Osteoblast (primary cell): ENCODE data around the gene RIMBP2. TPM values are rescaled to one million over a fixed set of nuclear protein-coding genes. Genes with fewer than 3 reads are reported as not detected.

Experiments
- DNase-seq: peaks from one replicate; pipeline ENCODE4 v3.0.0; 2011; ENCODE audit warnings: low spot score, mixed read lengths; ENCODE audit not compliant: insufficient read length; ENCODE audit errors: missing footprints
- H2AFZ ChIP-seq: 2 replicates; pipeline ENCODE4 v1.6.0; 2011; ENCODE audit warnings: mild to moderate bottlenecking, low read length
- H3K27ac ChIP-seq: 2 replicates; pipeline ENCODE4 v1.5.1; 2011; ENCODE audit warnings: mild to moderate bottlenecking, low read depth, low read length, moderate library complexity
- H3K27me3 ChIP-seq: 2 replicates; pipeline ENCODE4 v1.6.0; 2012; ENCODE audit warnings: mild to moderate bottlenecking, control low read depth, inconsistent platforms, low read length, moderate library complexity; ENCODE audit not compliant: insufficient read depth
- H3K36me3 ChIP-seq: 2 replicates; pipeline ENCODE4 v1.5.1; 2011; ENCODE audit warnings: mild to moderate bottlenecking, low read length, control low read depth, moderate library complexity; ENCODE audit not compliant: insufficient read depth
- H3K4me1 ChIP-seq: 2 replicates; pipeline ENCODE4 v1.5.1; 2011; ENCODE audit warnings: mild to moderate bottlenecking, low read length, control low read depth, moderate library complexity; ENCODE audit not compliant: insufficient read depth
- H3K4me2 ChIP-seq: 2 replicates; pipeline ENCODE4 v1.6.0; 2011; ENCODE audit warnings: mild to moderate bottlenecking, low read length; ENCODE audit not compliant: insufficient read depth
- H3K4me3 ChIP-seq: fragments of 200-600 bp; sonication (generic); 3 replicates; pipeline ENCODE4 v1.5.1; 2012; ENCODE audit warnings: mild to moderate bottlenecking, low read length, inconsistent platforms; ENCODE audit not compliant: insufficient read depth
- H3K79me2 ChIP-seq: 2 replicates; pipeline ENCODE4 v1.6.0; 2012; ENCODE audit warnings: mild to moderate bottlenecking, low read length, control low read depth, inconsistent platforms; ENCODE audit not compliant: insufficient read depth
- H3K9me3 ChIP-seq: 2 replicates; pipeline ENCODE4 v1.5.1; 2011; ENCODE audit warnings: low read depth, low read length, control low read depth
- H4K20me1 ChIP-seq: 2 replicates; pipeline ENCODE4 v1.6.0; 2012; ENCODE audit warnings: mild to moderate bottlenecking, low read length, control low read depth; ENCODE audit not compliant: insufficient read depth
- CTCF ChIP-seq: IDR thresholded peaks from 2 replicates; pipeline ENCODE4 v1.5.1; 2011; ENCODE audit warnings: mild to moderate bottlenecking, low read depth, low read length, moderate library complexity; ENCODE audit errors: extremely low read depth
- total RNA-seq: library from RNA; depleted of rRNA; stranded (reverse); fragments of >200 nt; gene quantifications from 2 replicates; pipeline ENCODE4 v1.2.3, GENCODE V29; 2012

The RIMBP2 gene
- total RNA-seq, 1 donor, result not detected

GRCh38 chr12:130565189-130565588 lies 150.9 kb downstream of the RIMBP2 start:
- no peaks in the 10 kb centered on the region for H3K36me3 ChIP-seq
- H3K27ac ChIP-seq, result no peak overlapping the region
- H3K4me1 ChIP-seq, result no peaks in the 10 kb centered on the region
- no peaks in the 10 kb centered on the region for H3K27me3 ChIP-seq
- no peak overlapping the region for H2AFZ ChIP-seq
- no peaks in the 10 kb centered on the region for H4K20me1 ChIP-seq
- H3K79me2 ChIP-seq, result no peaks in the 10 kb centered on the region
- no peak overlapping the region for H3K4me2 ChIP-seq
- DNase-seq, result no peak
- H3K4me3 ChIP-seq, result no peak overlapping the region
- TF ChIP-seq CTCF, result no peak
- no peaks in the 10 kb centered on the region for H3K9me3 ChIP-seq

- no peak for TF ChIP-seq CTCF
- no peak overlapping the region for H3K4me3 ChIP-seq
- no peak overlapping the region for H2AFZ ChIP-seq
- no peaks in the 10 kb centered on the region for H3K4me1 ChIP-seq
- DNase-seq, result no peak
- H3K9me3 ChIP-seq, result no peaks in the 10 kb centered on the region
- no peaks in the 10 kb centered on the region for H4K20me1 ChIP-seq
- no peaks in the 10 kb centered on the region for H3K79me2 ChIP-seq
- H3K27ac ChIP-seq, result no peak overlapping the region
- no peak overlapping the region for H3K4me2 ChIP-seq
- no peaks in the 10 kb centered on the region for H3K36me3 ChIP-seq
- H3K27me3 ChIP-seq, result no peaks in the 10 kb centered on the region
Measured at GRCh38 chr12:130563323-130563722, 152.8 kb downstream of the RIMBP2 start.

GRCh38 chr12:130562716-130563115 lies 153.4 kb downstream of the RIMBP2 start:
- Histone ChIP-seq H3K27me3 (no peaks in the 10 kb centered on the region), H4K20me1 (no peaks in the 10 kb centered on the region), H3K4me1 (no peaks in the 10 kb centered on the region), H3K79me2 (no peaks in the 10 kb centered on the region), H3K27ac (no peak overlapping the region), H2AFZ (no peak overlapping the region), H3K36me3 (no peaks in the 10 kb centered on the region), H3K9me3 (no peaks in the 10 kb centered on the region), H3K4me3 (no peak overlapping the region), H3K4me2 (no peak overlapping the region)
- no peak for DNase-seq
- no peak for TF ChIP-seq CTCF

GRCh38 chr12:130560321-130560720 lies 155.8 kb downstream of the RIMBP2 start:
- H4K20me1 ChIP-seq, result no peaks in the 10 kb centered on the region
- no peak overlapping the region for H3K4me2 ChIP-seq
- DNase-seq, result no peak
- no peaks in the 10 kb centered on the region for H3K27me3 ChIP-seq
- H3K9me3 ChIP-seq, result no peaks in the 10 kb centered on the region
- H3K36me3 ChIP-seq, result no peaks in the 10 kb centered on the region
- no peak overlapping the region for H2AFZ ChIP-seq
- TF ChIP-seq CTCF, result no peak
- H3K4me3 ChIP-seq, result no peak overlapping the region
- no peaks in the 10 kb centered on the region for H3K4me1 ChIP-seq
- no peak overlapping the region for H3K27ac ChIP-seq
- no peaks in the 10 kb centered on the region for H3K79me2 ChIP-seq
